Fibroblast of upper back skin (primary cell): ENCODE results near the gene DAPK3.
A peak's percentile ranks its signal among the peaks of the same experiment; 100 is the strongest.
"Not testable (repeated sequence)": the region's sequence is repeated elsewhere in the genome, so short reads cannot be mapped to it uniquely, and the experiment has no call there.

Experiments used
- DNase-seq: peaks from one replicate; pipeline ENCODE4 v3.0.0-alpha.2; 2013

The DAPK3 gene

GRCh38 chr19:4000798-4001197, 29.9 kb upstream of the DAPK3 start:
- not testable (repeated sequence) for DNase-seq

GRCh38 chr19:3998667-3999412, 27.9 kb upstream of the DAPK3 start:
- not testable (repeated sequence) for DNase-seq

GRCh38 chr19:3995607-3996006, 24.7 kb upstream of the DAPK3 start:
- no peak for DNase-seq

- DNase-seq, result no peak
Measured at GRCh38 chr19:3990815-3991117, 19.9 kb upstream of the DAPK3 start.

- peak; percentile 81 for DNase-seq
Measured at GRCh38 chr19:3987619-3988371, 16.9 kb upstream of the DAPK3 start.

- DNase-seq, result peak; percentile 80
Measured at GRCh38 chr19:3986260-3987041, 15.6 kb upstream of the DAPK3 start.

GRCh38 chr19:3985643-3986259, 14.9 kb upstream of the DAPK3 start:
- DNase-seq, result no peak

- peak; percentile 90 for DNase-seq
Measured at GRCh38 chr19:3984908-3985642, 14.2 kb upstream of the DAPK3 start, which contains the start of gene EEF2. EEF2 (minus strand) TSS chr19:3985463; CDS start chr19:3985380, 83 bp downstream.

- DNase-seq, result no peak
Measured at GRCh38 chr19:3984584-3984907, 13.6 kb upstream of the DAPK3 start.

- DNase-seq, result peak; percentile 33
Measured at GRCh38 chr19:3983936-3984583, 13.2 kb upstream of the DAPK3 start.

GRCh38 chr19:3983542-3983914, 12.6 kb upstream of the DAPK3 start:
- DNase-seq, result no peak

GRCh38 chr19:3982701-3983541, 12.0 kb upstream of the DAPK3 start:
- DNase-seq, result peak; percentile 49

- no peak for DNase-seq
Measured at GRCh38 chr19:3981736-3982681, 11.1 kb upstream of the DAPK3 start.

- DNase-seq, result no peak
Measured at GRCh38 chr19:3981373-3981735, 10.5 kb upstream of the DAPK3 start.

- DNase-seq, result no peak
Measured at GRCh38 chr19:3980353-3981251, 9.7 kb upstream of the DAPK3 start.

- no peak for DNase-seq
Measured at GRCh38 chr19:3979674-3980352, 8.9 kb upstream of the DAPK3 start.

GRCh38 chr19:3979289-3979673, 8.4 kb upstream of the DAPK3 start:
- DNase-seq, result no peak

GRCh38 chr19:3978145-3978544, 7.2 kb upstream of the DAPK3 start:
- DNase-seq, result no peak
